Liver (tissue), 3 donors: Measurements from ENCODE around the gene ILRUN.

Experiments
- EGR1 ChIP-seq, 2 donors: IDR thresholded peaks; 2 replicates each; pipeline ENCODE4 v1.6.1; 2016 to 2018; ENCODE audit warnings: antibody characterized with exemption in 2 of 2, low read depth in 2 of 2
- SP1 ChIP-seq: IDR thresholded peaks from 2 replicates; pipeline ENCODE4 v1.6.1; 2018; ENCODE audit warnings: antibody characterized with exemption, mild to moderate bottlenecking
- YY1 ChIP-seq: IDR thresholded peaks from 2 replicates; pipeline ENCODE4 v1.6.1; 2016; ENCODE audit warnings: antibody characterized with exemption, mild to moderate bottlenecking
- TF ChIP-seq, protein P1 (sequence below): fragments of 150-350 bp; IDR thresholded peaks from 2 replicates; pipeline ENCODE4 v1.5.1; 2017; ENCODE audit warnings: improper control_type of control experiment, low read depth, low read length; ENCODE audit not compliant: missing input control
- donor health status: healthy.
- donor health status: healthy.

DNA sequence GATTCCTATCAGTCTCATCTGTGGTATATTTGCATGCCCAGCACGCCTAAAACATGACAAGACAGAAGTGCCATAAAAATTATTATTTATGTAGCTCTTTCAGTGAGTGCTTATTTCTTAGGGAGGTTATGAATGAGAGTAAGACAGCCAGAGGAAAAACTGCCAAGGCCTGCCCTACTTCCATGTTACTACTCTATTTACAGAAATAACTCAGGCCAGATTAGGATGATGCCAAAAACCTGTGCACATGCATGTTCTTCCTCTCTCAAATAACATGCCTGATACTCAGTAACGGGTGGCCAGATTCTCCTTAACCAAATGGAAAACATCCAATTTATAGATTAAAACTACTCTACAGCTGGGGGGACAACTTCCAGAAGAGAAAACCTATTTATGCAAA is 45.7 kb downstream of the ILRUN start:
- TF ChIP-seq EGR1 (IDR thresholded peaks at IDR 0.05; ENCODE audit: low read depth in 2 of 2) (no peak), SP1 (no peak), YY1 (no peak)
- TF ChIP-seq, protein P1, sequence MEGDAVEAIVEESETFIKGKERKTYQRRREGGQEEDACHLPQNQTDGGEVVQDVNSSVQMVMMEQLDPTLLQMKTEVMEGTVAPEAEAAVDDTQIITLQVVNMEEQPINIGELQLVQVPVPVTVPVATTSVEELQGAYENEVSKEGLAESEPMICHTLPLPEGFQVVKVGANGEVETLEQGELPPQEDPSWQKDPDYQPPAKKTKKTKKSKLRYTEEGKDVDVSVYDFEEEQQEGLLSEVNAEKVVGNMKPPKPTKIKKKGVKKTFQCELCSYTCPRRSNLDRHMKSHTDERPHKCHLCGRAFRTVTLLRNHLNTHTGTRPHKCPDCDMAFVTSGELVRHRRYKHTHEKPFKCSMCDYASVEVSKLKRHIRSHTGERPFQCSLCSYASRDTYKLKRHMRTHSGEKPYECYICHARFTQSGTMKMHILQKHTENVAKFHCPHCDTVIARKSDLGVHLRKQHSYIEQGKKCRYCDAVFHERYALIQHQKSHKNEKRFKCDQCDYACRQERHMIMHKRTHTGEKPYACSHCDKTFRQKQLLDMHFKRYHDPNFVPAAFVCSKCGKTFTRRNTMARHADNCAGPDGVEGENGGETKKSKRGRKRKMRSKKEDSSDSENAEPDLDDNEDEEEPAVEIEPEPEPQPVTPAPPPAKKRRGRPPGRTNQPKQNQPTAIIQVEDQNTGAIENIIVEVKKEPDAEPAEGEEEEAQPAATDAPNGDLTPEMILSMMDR: no peak
